A673 (cell line): ENCODE data around the gene SUMF1. TPM values are rescaled to one million over a fixed set of nuclear protein-coding genes. Genes with fewer than 3 reads are reported as not detected.

Experiments used
- BruUV-seq: library from RNA; stranded (reverse); fragments of 400-500 nt; replicated peaks from 2 replicates; lab custom pipeline; 2021; lab: Mats Ljungman, UMichigan
- CTCF ChIA-PET: fragments of 300-600 bp; sonication (Branson Sonifier 250); formaldehyde crosslinking; loops from one replicate; lab custom pipeline; 2022; ENCODE audit warnings: antibody characterized with exemption; lab: Charles Lee
- POLR2A ChIA-PET: fragments of 300-600 bp; sonication (Branson Sonifier 250); formaldehyde crosslinking; loops from one replicate; lab custom pipeline; 2022; ENCODE audit warnings: antibody characterized with exemption; ENCODE audit not compliant: low non-redundant PET; lab: Charles Lee
- DNase-seq: peaks from one replicate; pipeline ENCODE4 v3.0.0-alpha.2; 2015; ENCODE audit warnings: low spot score
- H3K27ac ChIP-seq: fragments of 200-600 bp; sonication (generic); 2 replicates; pipeline ENCODE4 v1.5.1; 2016; ENCODE audit warnings: mixed run types, low read depth, mild to moderate bottlenecking, mixed read lengths, antibody characterized with exemption, low read length; ENCODE audit not compliant: poor library complexity, severe bottlenecking
- H3K27me3 ChIP-seq: fragments of 200-600 bp; sonication (generic); replicated peaks from 2 replicates; pipeline ENCODE4 v1.6.1; 2017; ENCODE audit warnings: mixed run types, low read depth, mild to moderate bottlenecking, mixed read lengths, antibody characterized with exemption, low read length; ENCODE audit not compliant: insufficient read depth, poor library complexity
- H3K36me3 ChIP-seq: fragments of 200-600 bp; sonication (generic); 2 replicates; pipeline ENCODE4 v1.6.1; 2016; ENCODE audit warnings: mixed run types, mild to moderate bottlenecking, mixed read lengths, antibody characterized with exemption, low read length; ENCODE audit not compliant: insufficient read depth, poor library complexity, severe bottlenecking
- H3K4me1 ChIP-seq: fragments of 200-600 bp; sonication (generic); 2 replicates; pipeline ENCODE4 v1.6.1; 2017; ENCODE audit warnings: mixed run types, mild to moderate bottlenecking, mixed read lengths, antibody characterized with exemption, low read length; ENCODE audit not compliant: insufficient read depth, poor library complexity, severe bottlenecking
- H3K4me3 ChIP-seq: fragments of 200-600 bp; sonication (generic); 2 replicates; pipeline ENCODE4 v1.5.1; 2016; ENCODE audit warnings: low read depth, mixed run types, mild to moderate bottlenecking, mixed read lengths, low read length; ENCODE audit not compliant: poor library complexity, severe bottlenecking
- H3K9me3 ChIP-seq: fragments of 200-600 bp; sonication (generic); 2 replicates; pipeline ENCODE4 v1.6.1; 2016; ENCODE audit warnings: mixed run types, low read depth, mild to moderate bottlenecking, mixed read lengths, antibody characterized with exemption, low read length; ENCODE audit not compliant: poor library complexity, severe bottlenecking
- EZH2 ChIP-seq: fragments of 200-600 bp; sonication (generic); IDR thresholded peaks from 2 replicates; pipeline ENCODE4 v1.6.1; 2017; ENCODE audit warnings: borderline replicate concordance, low read depth, mild to moderate bottlenecking, mixed read lengths, antibody characterized with exemption, low read length; ENCODE audit not compliant: poor library complexity, severe bottlenecking
- intact Hi-C: fragments of 100-400 bp; cut with micrococcal nuclease; formaldehyde crosslinking; loops from one replicate; pipeline ENCODE4 v1.10.0; 2022; ENCODE audit not compliant: unreplicated experiment
- total RNA-seq: library from RNA; stranded (reverse); gene quantifications from 2 replicates; pipeline ENCODE4 v1.2.3, GENCODE V29; 2021
- TF ChIP-seq, protein P1 (sequence below): fragments of 300-800, 200-600 bp; sonication (generic); conservative IDR thresholded peaks from 2 replicates; pipeline ENCODE4 v1.5.1; 2017; ENCODE audit warnings: low read depth, mild to moderate bottlenecking, antibody characterized with exemption, low read length, moderate library complexity, mixed read lengths

The SUMF1 gene
- total RNA-seq, 1 experiment from 2014 or later, result 7.8 TPM

GRCh38 chr3:4421121-4421520 lies 45.9 kb downstream of the SUMF1 start:
- Histone ChIP-seq H3K27me3 (no peaks in the 10 kb centered on the region), H3K4me1 (peaks cover 10% of the 10 kb centered on the region), H3K36me3 (no peaks in the 10 kb centered on the region), H3K9me3 (no peaks in the 10 kb centered on the region), H3K4me3 (no peak overlapping the region), H3K27ac (no peak overlapping the region)
- TF ChIP-seq, protein P1, sequence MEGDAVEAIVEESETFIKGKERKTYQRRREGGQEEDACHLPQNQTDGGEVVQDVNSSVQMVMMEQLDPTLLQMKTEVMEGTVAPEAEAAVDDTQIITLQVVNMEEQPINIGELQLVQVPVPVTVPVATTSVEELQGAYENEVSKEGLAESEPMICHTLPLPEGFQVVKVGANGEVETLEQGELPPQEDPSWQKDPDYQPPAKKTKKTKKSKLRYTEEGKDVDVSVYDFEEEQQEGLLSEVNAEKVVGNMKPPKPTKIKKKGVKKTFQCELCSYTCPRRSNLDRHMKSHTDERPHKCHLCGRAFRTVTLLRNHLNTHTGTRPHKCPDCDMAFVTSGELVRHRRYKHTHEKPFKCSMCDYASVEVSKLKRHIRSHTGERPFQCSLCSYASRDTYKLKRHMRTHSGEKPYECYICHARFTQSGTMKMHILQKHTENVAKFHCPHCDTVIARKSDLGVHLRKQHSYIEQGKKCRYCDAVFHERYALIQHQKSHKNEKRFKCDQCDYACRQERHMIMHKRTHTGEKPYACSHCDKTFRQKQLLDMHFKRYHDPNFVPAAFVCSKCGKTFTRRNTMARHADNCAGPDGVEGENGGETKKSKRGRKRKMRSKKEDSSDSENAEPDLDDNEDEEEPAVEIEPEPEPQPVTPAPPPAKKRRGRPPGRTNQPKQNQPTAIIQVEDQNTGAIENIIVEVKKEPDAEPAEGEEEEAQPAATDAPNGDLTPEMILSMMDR, result no peak
- no peak for TF ChIP-seq EZH2
- ChIA-PET CTCF (no interaction called here), POLR2A (no interaction called here)
- intact Hi-C loops, result no loop called here
- DNase-seq, result no peak
- no TSS peak for BruUV-seq

DNA sequence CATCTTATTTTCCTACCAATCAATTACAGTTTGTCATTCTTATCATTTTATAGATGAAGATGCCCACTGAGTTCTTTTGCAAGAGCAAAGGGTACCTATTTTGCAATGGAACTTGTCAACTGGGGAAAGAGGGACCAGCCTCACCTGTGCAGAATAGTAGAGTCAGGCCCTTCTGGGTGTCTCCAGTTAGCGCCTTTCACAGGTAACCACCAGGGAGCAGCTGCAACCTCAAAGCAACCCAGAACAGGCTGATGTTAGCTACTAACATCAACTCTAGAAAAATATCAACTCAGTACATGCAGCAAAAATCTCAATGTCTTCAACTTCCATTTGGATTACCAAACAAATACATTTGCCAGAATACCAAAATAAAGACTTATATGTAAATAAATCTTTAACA lies 47.1 kb downstream of the SUMF1 start:
- no peaks in the 10 kb centered on the region for H3K36me3 ChIP-seq
- BruUV-seq, result no TSS peak
- no peak for TF ChIP-seq EZH2
- TF ChIP-seq, protein P1, result no peak
- H3K27ac ChIP-seq, result no peak overlapping the region
- no peaks in the 10 kb centered on the region for H3K9me3 ChIP-seq
- CTCF ChIA-PET, result no interaction called here
- intact Hi-C loops, result no loop called here
- no peaks in the 10 kb centered on the region for H3K27me3 ChIP-seq
- POLR2A ChIA-PET, result no interaction called here
- no peak overlapping the region for H3K4me3 ChIP-seq
- DNase-seq, result no peak
- H3K4me1 ChIP-seq, result peaks cover 10% of the 10 kb centered on the region

GRCh38 chr3:4419386-4419785 lies 47.7 kb downstream of the SUMF1 start:
- no peak for TF ChIP-seq EZH2
- TF ChIP-seq, protein P1, result no peak
- POLR2A ChIA-PET, result no interaction called here
- Histone ChIP-seq H3K27ac (no peak overlapping the region), H3K36me3 (no peaks in the 10 kb centered on the region), H3K4me3 (no peak overlapping the region), H3K4me1 (peaks cover 10% of the 10 kb centered on the region), H3K27me3 (no peaks in the 10 kb centered on the region), H3K9me3 (no peaks in the 10 kb centered on the region)
- BruUV-seq, result no TSS peak
- CTCF ChIA-PET, result no interaction called here
- no peak for DNase-seq
- intact Hi-C loops, result no loop called here
